Activated CD4-positive, alpha-beta T cell treated with anti-CD3 and anti-CD28 coated beads, Interleukin-2, Interleukin-6, amounts not matched to agents 100 ng/mL and 50 ng/mL, durations not matched to agents 16 hours and 8 hours (primary cell): Measurements from ENCODE around the gene RPL7A.

Source experiments
- DNase-seq: peaks from one replicate; pipeline ENCODE4 v3.0.0-alpha.2; 2020

The RPL7A gene

DNA sequence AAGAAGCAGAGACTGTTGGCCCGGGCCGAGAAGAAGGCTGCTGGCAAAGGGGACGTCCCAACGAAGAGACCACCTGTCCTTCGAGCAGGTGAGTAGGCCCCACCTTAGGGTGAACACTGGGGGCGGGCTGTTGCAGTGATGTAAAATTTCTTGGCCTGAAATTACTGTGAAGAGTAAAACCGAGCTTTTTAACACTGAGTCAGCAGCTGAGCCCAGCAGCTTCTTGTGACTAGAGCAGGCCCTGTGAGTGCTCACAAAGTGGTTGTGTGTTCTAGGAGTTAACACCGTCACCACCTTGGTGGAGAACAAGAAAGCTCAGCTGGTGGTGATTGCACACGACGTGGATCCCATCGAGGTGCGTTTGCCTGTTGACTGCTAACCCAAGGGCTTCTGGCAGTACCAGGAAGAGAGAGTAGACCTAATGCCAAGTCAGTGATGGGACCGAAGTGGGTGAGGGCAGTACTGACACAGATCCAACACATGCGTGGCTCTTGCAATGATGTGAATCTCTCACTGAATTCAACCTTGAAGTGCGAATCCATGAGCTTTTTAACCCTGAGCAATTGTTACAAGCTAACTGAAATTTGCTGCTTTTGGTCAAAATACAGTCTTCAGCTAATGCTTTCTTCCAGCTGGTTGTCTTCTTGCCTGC lies 2.1 kb downstream of the RPL7A start:
- DNase-seq: peak; percentile 49

DNA sequence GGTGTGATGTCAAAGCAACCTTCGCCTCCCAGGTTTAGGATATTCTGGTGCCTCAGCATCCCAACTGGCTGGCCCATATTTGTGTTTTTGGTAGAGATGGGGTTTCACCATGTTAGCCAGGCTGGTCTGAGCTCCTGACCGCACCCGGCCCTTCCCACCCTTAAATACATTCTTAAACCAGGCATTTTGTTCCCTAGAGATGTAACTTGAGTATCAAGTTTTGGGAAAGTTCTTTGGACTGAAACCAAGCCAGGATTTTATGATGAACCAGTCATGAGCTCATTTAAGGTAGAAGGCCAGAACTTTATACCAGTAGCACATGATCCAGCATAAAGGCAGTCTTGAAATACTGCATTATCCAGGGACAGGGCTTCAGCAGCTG lies 3.5 kb downstream of the RPL7A start:
- DNase-seq: no peak

DNA sequence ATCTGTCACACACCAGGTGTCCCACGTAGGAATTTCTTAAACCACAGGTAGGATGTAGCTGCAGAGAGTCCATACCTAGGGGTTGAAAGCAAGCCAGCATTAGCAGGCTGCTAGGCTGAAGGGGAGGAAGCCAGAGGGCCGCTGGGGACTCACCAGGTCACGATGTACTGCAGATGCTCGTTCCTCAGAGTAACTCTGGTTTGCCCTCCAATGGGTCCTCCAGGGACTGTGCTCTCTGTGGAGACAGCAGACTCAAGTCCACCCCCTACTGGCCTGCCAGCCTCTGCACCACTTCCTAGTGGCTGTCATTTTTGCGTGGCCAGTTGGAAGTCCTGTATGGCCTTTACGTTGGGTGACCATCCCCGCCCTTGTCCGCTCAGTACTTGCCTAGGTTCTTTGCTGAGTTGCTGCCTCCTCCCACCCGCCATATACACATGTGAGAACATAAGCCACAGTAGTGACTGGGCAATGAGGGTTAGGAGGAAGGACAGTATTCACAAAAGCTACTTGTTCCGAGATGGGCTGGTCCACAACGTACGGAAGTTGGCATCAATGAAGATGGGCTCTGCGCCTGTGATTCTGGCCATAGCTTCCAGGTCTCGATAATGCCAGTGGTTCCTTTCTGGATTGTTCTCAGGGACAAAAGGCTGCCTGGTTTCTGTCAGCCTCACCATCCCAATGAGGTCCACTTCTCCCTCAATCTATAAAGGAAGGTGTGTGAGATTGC lies 4.1 kb downstream of the RPL7A start:
- DNase-seq: peak; percentile 71

DNA sequence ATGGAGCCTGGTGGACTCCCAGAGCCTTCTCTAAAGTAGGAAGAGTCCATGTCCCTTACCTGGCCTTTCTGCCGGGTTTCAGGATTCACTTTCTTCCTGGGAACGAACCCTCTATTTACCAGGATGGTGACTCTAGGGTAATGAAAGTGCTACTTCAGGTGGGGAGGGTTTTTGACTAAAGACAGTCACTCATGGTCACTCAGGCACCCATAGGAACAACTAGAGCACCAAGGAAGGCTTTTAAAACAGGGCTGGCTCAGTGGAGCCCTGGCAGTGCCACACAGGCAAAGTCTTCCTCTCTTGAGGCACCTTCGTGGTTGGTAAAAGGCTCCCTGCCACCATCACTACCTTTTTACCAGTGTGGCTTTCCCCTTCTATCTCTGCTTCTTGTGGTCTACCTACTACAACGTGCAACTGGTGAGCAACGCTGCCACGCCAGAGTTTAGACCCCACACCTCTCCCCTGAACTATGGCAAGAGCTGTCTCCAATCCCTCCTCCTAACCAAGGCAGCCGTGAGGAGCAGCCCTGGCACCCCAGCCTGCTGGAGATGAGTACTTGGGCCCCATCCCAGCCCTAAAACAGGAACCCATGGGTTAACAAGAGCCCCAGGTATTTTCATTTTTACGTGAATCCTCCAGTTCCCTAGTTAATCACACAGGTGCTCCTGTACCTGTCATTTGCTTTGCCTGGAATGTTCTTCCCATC lies 4.8 kb downstream of the RPL7A start:
- peak; percentile 38 for DNase-seq

DNA sequence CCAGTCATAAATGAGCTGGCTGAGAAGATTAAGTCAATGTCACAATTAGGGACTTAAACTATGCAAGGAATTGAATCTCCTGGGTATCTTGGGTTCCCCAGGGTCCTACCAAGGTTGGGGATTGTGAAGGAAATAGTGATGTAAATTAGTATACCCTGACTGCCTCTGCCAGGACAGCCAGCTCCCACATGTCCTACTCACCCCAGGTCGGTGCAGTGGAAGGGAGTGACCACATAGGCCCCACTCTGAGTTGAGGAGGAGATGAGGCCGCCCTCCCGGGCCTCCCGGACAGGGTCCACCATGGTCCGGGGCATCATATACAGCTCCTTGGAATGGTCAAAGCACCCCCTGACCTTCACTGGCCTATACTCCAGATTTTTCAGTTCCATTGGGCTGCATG lies 5.5 kb downstream of the RPL7A start:
- DNase-seq: no peak

DNA sequence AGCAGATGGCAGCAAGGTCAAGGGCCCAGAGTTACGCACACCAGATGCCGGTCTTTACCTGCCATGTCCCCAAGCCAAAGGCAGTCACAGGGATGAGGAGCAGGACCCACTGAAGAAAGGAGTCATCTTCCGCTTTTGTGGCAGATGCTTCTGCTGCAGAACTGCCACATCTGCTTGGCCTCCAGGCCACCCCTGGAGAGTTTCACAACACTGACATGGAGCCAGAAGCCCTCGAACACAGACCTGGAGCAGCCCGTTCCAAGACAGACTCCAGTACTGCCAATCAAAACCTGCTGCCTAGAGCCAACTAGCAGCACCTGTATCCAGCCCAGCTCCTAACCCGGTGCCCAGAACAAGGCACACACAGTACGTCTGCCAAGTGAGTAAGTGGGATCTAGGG lies 6.7 kb downstream of the RPL7A start:
- DNase-seq: no peak

DNA sequence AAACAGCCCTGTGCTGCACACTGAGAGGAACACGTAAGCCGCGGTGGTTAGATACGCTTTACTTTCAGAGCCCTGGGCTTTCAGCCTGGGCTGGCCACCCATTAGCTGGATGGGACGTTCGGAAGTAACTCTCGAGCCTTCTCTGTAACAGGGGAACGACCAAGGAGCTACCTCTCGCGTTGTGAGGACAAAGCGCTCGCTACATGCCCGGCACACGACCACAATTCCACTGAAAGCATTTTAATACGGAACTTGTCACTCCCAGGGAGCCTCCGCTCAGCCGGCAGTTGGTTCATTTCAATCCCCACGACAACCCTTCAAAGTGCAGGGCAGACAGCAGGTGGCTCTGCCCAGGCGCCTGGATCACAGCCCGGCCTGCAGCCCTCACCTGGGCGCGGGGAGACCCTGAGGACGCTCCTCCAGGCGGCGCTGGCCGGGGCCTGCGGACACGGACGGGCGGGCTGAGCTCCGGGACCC lies 7.9 kb downstream of the RPL7A start:
- DNase-seq: no peak

DNA sequence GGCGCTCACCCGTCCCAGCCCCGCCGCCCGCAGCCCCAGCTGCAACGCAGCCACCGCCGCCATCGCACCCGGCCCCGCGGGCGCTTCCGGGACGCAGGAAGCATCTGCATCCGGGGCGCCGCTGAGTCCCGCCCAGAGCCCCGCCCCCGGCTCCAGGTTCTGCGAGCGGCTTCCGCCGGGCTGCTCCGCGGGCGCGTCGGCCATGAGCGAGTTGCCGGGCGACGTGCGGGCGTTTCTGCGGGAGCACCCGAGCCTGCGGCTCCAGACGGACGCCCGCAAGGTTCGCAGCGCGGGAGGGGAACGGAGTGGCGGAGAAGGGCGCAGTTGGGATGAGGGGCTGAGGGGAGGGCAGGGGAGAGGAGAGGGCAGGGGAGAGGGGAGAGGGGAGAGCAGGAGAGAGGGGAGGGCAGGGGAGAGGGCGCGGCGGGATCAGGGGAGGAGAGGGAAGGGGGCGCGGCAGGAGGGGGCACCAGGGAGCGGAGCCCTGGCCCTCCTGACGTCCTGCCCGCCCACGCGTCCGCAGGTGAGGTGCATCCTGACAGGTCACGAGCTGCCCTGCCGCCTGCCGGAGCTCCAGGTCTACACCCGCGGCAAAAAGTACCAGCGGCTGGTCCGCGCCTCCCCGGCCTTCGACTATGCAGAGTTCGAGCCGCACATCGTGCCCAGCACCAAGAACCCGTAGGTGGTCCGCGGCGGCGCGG lies 8.5 kb downstream of the RPL7A start, which contains the start of the genes SURF1 and SURF2:
SURF1 (minus strand) TSS at position 97 of the 701 bp plus-strand sequence; CDS start at position 63, 34 bp downstream.
SURF2 (plus strand) TSS at position 160 of the 701 bp plus-strand sequence; CDS start at position 203, 43 bp downstream.
- peak; percentile 95 for DNase-seq

DNA sequence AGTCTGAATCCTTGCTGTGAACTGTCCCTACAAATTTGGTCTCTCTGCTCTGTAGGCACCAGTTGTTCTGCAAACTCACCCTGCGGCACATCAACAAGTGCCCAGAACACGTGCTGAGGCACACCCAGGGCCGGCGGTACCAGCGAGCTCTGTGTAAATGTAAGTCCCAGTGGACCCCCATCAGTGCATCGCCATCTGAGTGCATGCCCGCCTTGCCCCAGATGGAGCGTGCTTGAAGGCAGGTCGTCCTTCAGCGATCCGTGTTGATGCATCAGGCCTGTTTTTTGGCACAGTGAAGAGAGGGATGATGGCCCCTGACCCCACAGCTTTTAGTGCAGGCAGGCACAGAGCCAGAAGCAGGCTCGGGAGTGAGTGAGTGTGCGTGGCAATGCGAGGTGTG lies 9.6 kb downstream of the RPL7A start:
- no peak for DNase-seq

DNA sequence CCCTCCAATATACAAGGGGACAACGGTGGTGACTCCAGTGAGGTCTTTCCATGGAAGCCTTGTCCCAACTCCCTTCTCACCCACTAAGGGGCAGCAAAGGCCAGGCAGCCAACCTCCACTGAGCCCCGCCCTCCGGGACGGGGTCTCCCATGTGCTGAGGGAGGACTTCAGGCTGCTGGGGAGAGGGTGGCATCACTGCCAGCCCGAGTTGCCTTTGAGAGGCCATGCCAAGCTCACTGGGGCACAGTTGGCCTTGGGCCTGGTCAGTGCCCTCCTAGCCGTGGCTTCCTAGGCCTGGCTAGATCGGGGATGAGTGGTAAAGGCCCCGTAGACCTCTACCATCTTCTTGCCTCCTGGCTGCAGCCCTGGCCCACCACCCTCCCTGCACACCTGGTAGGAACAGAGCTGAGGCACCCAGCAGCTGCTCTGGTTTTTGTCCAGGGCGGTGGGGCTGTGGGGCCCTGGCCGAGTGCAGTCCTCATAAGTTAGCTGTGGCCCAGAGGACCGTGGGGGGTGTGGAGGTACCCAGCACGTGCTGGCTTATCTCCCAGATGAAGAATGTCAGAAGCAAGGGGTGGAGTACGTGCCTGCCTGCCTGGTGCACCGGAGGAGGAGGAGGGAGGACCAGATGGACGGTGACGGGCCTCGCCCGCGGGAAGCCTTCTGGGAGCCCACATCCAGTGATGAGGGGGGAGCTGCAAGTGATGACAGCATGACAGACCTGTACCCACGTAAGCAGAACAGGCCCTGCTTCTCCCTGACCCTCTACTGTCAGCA lies 11.6 kb downstream of the RPL7A start:
- DNase-seq: no peak

DNA sequence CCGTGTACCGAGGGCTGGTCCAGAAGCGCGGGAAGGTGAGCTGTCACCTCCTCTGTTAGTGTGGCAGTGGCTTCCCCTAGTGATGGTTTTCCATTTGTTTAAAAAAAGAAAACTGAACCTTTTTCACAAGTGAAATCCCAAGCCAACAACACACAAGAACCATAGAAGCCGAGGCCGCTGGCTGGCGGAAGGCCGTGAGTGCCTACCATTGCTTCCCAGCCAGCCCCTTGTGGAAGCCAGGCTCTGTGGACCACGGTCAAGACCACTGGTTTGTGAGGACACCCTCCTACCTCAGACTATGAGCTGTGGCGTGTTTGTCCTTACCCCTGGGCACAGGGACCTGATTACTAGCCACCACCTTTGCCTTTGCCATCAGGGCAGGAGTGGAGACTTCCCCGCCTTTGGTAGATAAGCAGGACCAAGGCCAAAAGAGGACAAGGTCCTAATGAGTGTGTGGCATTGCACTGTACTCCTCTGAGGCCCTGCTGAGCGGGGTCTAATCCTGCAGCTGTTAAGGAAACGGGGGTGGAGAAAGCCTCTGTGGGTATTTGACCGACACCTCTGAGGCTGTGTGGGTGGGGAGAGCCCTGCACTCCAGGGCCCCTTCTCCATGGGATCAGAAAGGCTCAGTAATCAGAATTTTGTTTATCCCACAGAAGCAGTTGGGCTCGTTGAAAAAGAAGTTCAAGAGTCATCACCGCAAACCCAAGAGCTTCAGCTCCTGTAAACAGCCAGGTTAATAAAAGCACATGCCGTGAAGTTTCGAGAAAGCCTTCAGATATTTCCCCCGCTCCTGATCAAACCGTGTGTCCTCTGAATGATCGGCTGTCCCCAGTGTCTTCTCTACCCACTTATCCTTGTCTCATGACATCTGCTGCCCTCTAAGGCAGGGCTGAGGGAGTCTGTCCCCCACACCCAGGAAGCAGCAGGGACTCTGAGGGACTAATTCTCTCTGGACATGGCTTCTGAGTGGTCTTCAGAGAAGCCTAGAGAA lies 12.7 kb downstream of the RPL7A start:
- no peak for DNase-seq

DNA sequence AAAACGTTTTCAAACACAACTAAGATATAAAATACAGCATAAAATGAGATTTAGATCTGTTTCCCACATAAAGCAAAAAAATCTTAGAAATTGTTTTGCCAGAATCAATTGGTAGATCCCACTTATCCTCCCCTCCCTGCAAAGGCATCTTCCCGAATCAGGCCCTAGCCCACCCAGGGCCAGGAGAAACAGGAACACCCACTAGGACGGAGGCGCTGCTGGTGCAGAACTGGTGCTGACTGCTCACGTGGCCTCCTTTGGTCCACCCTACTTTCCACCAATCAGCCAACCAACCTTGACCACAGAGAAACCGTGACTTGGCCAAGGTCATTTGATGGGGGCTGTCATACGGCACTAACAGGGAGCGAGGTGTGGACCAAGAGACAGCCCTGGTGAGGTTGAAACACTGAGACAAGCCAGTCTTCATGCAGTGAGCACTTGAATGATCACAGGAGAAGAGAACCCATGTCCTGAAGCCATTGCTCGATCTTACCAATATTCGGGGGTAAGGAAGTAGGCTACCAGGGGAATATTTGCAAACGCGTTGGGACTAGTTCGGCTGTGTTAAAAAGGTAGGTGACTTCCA lies 13.6 kb downstream of the RPL7A start:
- DNase-seq: no peak

DNA sequence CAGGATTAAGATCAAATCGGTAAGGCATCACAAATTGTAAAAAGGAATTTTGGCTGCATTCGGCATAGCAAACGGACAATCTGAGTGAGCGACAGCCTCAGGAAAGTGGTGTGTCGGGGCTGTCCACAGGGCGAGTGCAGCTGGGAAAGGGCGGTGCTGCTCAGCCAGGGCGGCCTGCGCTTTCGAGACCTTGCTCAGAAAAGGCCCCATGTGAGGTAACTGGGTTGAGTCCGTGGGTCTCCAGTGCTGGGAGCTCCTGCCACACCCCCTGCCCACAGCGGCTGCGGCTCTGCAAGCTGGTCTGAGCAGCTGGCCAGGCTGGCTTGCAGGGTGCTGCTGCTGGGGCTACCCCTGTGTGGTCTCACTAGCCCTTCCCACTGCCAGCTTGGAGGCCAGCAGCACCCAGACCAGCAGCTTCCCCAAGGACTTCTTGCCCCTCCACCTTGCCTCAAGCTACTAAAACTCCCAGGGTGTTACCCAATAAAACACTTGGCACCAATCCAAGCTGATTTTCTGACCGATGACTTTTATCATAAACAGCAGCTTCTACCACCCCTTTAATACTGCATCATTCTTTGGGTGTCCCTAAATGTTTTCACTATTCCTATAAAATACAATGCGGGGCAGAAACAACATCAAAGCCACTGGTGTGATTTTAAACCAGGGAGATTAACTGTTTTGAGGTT lies 14.5 kb downstream of the RPL7A start:
- no peak for DNase-seq

DNA sequence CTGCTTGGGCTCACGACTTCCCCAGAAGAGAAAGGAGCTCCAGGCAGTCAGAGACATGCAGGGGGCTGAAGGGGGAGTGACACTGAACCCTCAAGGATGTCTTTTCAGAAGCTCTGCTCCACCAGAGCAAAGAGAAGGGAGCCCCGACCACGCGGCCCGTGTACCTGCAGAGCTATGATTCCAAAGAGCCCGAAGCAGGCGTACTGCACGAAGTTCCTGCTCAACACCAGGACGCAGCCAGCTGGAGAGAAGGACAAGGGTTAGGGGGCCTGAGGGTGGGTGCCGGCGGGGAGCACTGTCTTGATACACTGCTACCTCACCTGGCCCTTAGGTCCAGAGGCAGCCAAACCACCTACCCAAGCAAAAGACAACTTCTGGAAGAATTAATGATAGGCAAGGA lies 18.4 kb downstream of the RPL7A start:
- DNase-seq: no peak

DNA sequence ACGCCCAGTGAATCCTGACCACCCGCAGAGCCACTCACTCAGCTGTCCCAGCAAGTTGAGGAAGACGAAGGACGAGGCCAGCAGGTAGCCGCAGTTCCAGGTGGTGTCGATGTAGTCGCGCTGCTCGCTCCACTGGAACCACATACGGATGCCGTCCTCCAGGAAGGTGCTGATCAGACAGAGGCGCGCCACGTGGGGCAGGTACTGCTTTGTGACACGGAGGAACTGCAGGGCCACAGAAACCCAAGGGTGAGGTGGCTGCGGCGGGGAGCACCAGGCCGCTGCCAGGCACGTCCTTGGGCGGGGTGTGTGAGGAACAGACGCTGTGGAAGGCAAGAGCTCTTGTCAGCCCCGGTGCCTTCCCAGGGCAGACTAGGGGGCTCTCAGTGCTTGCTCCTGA lies 19.2 kb downstream of the RPL7A start:
- DNase-seq: no peak

DNA sequence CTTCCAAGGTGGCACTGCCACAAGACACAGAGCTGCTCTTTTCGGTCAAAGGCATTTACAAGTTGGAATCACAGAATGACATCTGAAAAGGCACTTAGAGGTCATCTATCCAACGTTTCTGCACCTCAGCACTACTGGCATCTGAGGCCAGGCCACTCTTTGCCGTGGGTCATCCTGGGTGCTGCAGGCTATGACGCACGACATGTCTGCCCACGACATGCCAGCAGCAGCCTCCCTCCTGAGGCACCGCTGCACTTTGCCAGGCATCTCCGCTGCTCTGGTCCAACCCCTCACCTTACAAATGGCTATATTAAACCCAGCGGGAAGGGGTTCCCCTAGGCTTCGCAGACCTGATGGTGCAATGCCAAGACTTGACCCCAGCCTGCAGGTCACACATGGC lies 19.8 kb downstream of the RPL7A start:
- no peak for DNase-seq

DNA sequence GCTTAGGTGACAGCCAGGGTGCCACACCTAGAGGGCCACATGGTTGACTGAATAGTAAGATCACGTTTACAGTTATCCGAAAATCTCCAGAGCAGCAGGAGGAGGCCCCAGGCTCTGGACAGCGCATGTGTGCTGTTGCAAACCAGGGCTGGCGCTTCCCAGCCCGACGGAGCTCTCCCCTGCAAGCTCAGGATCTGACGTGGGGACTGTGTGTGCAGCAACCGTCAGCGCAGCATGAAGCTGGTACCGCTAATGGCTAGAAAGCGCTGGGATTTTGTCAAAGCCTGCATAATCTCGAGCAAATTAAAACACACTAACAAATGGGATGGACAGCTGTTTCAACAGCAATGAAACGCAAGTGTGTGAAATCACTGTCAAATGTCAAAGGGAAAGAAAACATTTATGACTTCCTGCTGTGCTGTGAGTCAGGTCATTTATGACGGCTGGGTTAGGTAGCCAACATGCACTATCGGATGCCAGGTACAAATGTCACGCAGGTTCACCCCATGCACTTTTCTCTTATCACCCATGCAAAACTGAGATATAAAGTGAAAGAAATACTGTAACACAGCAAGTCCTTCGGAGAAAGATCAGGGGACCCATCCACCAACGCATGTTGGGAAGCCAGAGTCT lies 20.3 kb downstream of the RPL7A start:
- DNase-seq: no peak

DNA sequence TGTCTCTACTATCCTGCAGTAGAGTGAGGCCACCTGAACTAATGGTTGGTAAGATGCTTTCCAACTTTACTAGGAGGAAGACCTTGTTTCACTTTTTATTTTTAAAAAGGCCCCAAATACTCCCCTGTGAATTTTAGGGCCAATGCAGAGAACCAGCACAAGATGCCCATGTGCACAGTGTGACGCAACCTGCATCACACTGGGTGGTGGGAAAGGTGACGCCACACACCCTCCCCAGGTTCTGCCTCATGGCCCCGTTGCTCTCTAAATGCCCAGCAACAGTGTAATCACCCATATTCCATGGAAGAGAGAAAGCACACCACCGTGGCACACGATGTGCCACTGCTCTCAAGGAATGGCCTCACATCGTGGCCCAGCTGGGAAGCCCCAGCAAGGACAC lies 21.4 kb downstream of the RPL7A start:
- DNase-seq: no peak

DNA sequence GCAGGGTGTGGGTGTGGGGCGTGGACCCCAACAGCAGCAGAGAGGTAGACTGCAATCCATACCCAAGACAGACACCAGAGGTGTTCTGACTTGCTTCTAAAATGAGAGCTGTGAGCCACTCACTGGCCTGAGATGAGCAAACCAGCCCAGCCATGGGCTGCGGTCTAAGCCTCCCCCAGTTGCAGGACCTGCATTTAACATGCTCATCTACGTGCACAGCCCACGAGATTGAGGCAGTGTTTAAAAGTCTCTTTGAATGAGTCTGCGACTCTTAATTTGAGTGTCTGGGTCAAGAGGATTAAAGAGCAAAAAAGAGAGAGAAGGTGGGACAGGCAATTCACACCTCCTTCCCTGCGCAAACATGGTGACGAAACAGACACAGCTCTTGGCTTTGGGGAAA lies 21.9 kb downstream of the RPL7A start:
- peak; percentile 63 for DNase-seq

DNA sequence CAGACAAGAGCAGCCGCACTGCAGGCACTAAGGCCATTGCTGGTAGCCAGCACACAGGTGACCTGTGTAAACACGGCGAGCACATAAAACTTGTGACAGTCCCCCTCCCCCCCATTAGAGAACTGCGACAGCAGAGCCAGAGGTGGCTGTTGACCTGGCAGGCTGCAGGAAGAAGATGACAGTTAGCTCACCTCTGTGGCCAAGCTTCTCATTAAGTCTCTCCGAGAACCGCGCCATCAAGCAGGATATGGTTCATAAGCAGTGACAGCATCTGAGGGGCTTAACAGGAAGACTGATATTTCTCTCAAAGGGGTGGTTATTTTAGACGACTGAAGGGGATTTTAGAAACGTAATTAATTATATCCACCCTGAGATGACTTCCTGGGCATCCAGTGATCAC lies 22.7 kb downstream of the RPL7A start:
- DNase-seq: peak; percentile 72
